Astrocyte (in vitro differentiated cells and primary cell): Measurements from ENCODE around the gene WWC2.

ENCODE experiments used
- EZH2 ChIP-seq: IDR thresholded peaks from 2 replicates; pipeline ENCODE4 v1.6.1; 2012; ENCODE audit warnings: mild to moderate bottlenecking, low read length, inconsistent platforms; ENCODE audit not compliant: insufficient read depth
- TF ChIP-seq, protein P1 (sequence below): IDR thresholded peaks from 2 replicates; pipeline ENCODE4 v1.5.1; 2011; ENCODE audit warnings: low read depth, mild to moderate bottlenecking, inconsistent platforms, low read length, moderate library complexity; ENCODE audit not compliant: insufficient read depth

DNA sequence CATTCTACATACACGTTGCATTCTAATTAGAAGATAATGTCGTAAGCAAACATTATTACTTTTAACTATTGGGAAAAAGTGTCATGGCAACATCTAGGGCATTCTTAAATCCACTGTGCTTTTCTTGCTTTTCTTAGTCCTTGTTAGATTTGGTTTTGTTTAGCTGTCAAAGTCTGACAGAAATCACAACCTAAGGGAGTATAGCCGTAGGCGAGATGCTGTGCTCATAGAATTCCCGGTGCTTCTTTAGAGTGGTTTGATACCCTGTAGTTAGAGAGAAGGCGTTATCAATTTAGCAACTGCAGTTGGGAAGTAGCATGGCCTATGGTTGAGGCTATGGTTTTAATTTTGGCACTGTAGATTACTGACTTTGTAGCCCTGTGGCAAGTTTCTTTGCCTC, 45.7 kb downstream of the WWC2 start:
- TF ChIP-seq, protein P1, sequence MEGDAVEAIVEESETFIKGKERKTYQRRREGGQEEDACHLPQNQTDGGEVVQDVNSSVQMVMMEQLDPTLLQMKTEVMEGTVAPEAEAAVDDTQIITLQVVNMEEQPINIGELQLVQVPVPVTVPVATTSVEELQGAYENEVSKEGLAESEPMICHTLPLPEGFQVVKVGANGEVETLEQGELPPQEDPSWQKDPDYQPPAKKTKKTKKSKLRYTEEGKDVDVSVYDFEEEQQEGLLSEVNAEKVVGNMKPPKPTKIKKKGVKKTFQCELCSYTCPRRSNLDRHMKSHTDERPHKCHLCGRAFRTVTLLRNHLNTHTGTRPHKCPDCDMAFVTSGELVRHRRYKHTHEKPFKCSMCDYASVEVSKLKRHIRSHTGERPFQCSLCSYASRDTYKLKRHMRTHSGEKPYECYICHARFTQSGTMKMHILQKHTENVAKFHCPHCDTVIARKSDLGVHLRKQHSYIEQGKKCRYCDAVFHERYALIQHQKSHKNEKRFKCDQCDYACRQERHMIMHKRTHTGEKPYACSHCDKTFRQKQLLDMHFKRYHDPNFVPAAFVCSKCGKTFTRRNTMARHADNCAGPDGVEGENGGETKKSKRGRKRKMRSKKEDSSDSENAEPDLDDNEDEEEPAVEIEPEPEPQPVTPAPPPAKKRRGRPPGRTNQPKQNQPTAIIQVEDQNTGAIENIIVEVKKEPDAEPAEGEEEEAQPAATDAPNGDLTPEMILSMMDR = no peak
- TF ChIP-seq EZH2 = no peak
